ENCODE data around the gene PVALEF.

- TF ChIP-seq CTCF (IDR thresholded peaks at IDR 0.05) (no peak), EP300 (IDR thresholded peaks at IDR 0.05) (no peak), POLR2AphosphoS5 (IDR thresholded peaks at IDR 0.05) (no peak), POLR2A (IDR thresholded peaks at IDR 0.05) (no peak)
Observed at GRCh38 chr17:81202318-81202717, 37.0 kb downstream of the PVALEF start.

All from gastroesophageal sphincter (tissue), 3 donors.